ENCODE data around the gene FAM89B.

FAM89B gene

GRCh38 chr11:65617136-65617850, 45.0 kb downstream of the FAM89B start:
- H3K79me2 ChIP-seq, result no peaks in the 10 kb centered on the region
- no peak overlapping the region for H3K27ac ChIP-seq
- TF ChIP-seq CTCF (IDR thresholded peaks at IDR 0.05), result no peak
- H3K4me1 ChIP-seq, result peaks cover 5% of the 10 kb centered on the region
- no peak overlapping the region for H3K4me2 ChIP-seq (ENCODE audit: low read length)
- H3K9ac ChIP-seq, result no peak overlapping the region
- no peaks in the 10 kb centered on the region for H3K9me3 ChIP-seq (ENCODE audit: control insufficient read depth, low read length)
- no peak overlapping the region for H2AFZ ChIP-seq
- no peaks in the 10 kb centered on the region for H3K36me3 ChIP-seq (ENCODE audit: control insufficient read depth, insufficient read depth, low read length)
- no peaks in the 10 kb centered on the region for H3K27me3 ChIP-seq (ENCODE audit: control insufficient read depth, insufficient read depth, low read length)
- no peak overlapping the region for H3K4me3 ChIP-seq (ENCODE audit: low read depth, low read length)

GRCh38 chr11:65617990-65618751, 45.8 kb downstream of the FAM89B start:
- H3K4me1 ChIP-seq, result peaks cover 5% of the 10 kb centered on the region
- H3K4me3 ChIP-seq (ENCODE audit: low read depth, low read length), result no peak overlapping the region
- H3K27ac ChIP-seq, result no peak overlapping the region
- H2AFZ ChIP-seq, result no peak overlapping the region
- H3K9me3 ChIP-seq (ENCODE audit: control insufficient read depth, low read length), result no peaks in the 10 kb centered on the region
- H3K27me3 ChIP-seq (ENCODE audit: control insufficient read depth, insufficient read depth, low read length), result no peaks in the 10 kb centered on the region
- no peak overlapping the region for H3K9ac ChIP-seq
- no peaks in the 10 kb centered on the region for H3K79me2 ChIP-seq
- H3K36me3 ChIP-seq (ENCODE audit: control insufficient read depth, insufficient read depth, low read length), result no peaks in the 10 kb centered on the region
- no peak overlapping the region for H3K4me2 ChIP-seq (ENCODE audit: low read length)
- no peak for TF ChIP-seq CTCF (IDR thresholded peaks at IDR 0.05)

- H3K4me2 ChIP-seq (ENCODE audit: low read length), result no peak overlapping the region
- no peak overlapping the region for H3K27ac ChIP-seq
- no peak for TF ChIP-seq CTCF (IDR thresholded peaks at IDR 0.05)
- no peak overlapping the region for H3K9ac ChIP-seq
- no peaks in the 10 kb centered on the region for H3K9me3 ChIP-seq (ENCODE audit: control insufficient read depth, low read length)
- no peaks in the 10 kb centered on the region for H3K36me3 ChIP-seq (ENCODE audit: control insufficient read depth, insufficient read depth, low read length)
- H3K79me2 ChIP-seq, result no peaks in the 10 kb centered on the region
- H3K4me1 ChIP-seq, result peaks cover 5% of the 10 kb centered on the region
- H2AFZ ChIP-seq, result no peak overlapping the region
- no peaks in the 10 kb centered on the region for H3K27me3 ChIP-seq (ENCODE audit: control insufficient read depth, insufficient read depth, low read length)
- no peak overlapping the region for H3K4me3 ChIP-seq (ENCODE audit: low read depth, low read length)
Measured at GRCh38 chr11:65618763-65619162, 46.4 kb downstream of the FAM89B start.

GRCh38 chr11:65619281-65619928, 47.1 kb downstream of the FAM89B start:
- Histone ChIP-seq H3K27ac (no peak overlapping the region), H3K4me1 (peaks cover 5% of the 10 kb centered on the region), H3K36me3 (ENCODE audit: control insufficient read depth, insufficient read depth, low read length) (no peaks in the 10 kb centered on the region), H3K79me2 (peaks cover 2% of the 10 kb centered on the region), H3K4me3 (ENCODE audit: low read depth, low read length) (no peak overlapping the region), H2AFZ (no peak overlapping the region), H3K9me3 (ENCODE audit: control insufficient read depth, low read length) (no peaks in the 10 kb centered on the region), H3K9ac (no peak overlapping the region), H3K4me2 (ENCODE audit: low read length) (no peak overlapping the region), H3K27me3 (ENCODE audit: control insufficient read depth, insufficient read depth, low read length) (no peaks in the 10 kb centered on the region)
- no peak for TF ChIP-seq CTCF (IDR thresholded peaks at IDR 0.05)
